ENCODE results near the gene GATC.

Gene GATC

DNA sequence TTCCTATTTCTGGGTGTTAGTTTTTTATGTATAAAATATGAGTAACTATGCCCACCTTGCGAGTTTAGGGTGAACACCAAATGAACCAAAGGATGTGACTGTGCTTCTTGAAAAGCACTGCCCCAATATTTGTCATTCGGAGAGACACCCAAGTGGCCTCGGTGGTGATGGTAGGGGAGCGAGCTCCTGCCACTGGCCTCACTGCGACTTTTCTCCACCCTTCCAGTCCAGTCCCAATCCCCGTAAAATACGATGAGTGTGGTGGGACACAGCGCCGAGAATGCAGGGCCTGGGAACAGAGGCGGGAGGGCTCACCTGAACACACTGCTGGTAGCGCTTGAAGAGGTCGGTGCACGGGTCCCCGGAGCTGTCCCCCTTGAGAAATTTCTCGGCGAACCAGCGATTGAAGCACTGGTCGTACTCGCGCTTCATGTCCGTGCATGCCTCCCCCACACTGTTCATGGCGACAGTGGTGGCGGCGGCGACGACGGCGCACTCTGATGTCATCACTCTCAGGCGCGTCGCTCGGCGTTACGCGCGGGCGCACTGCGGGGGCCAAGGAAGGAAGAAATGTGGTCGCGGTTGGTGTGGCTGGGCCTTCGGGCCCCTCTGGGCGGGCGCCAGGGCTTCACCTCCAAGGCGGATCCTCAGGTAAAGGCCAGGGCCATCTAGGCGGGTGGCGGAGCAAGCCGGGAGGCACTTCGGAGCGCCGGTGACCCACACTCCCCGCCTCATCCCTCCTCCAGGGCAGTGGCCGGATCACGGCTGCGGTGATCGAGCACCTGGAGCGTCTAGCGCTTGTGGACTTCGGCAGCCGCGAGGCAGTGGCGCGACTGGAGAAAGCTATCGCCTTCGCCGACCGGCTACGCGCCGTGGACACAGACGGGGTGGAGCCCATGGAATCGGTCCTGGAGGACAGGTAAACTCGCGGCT is at the start of gene GATC, which contains the start of gene TRIAP1:
Gene GATC (plus strand): TSS at position 534 of the 933 bp plus-strand sequence. CDS start 37 bp downstream, at position 571.
Gene TRIAP1 (minus strand): TSS at position 474 of the 933 bp plus-strand sequence. CDS start 12 bp downstream, at position 462.
- DNase-seq (ENCODE audit: low read depth, low spot score): peak; percentile 95

- peak; percentile 94 for DNase-seq (ENCODE audit: low read depth, low spot score)
Measured at GRCh38 chr12:120397824-120398540, 48.3 kb upstream of the GATC start.

DNA sequence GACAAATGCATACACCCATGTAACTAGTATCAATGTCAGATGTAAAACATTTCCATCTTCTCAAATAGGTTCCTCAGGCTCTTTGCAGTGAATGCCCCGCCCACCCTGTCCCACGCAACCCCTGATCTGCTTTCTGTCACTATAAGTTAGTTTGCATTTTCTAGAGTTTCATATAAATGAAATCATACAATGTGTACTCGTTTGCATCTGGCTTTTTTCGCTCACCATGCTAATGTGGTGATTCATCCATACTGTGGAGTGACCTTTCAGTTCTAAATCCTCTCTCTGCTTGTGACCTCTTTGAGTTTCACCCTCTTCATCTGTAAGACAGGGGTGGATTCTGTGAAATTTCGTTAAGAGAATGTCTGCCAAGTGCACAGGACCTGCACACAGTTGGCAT is 46.7 kb upstream of the GATC start:
- peak; percentile 44 for DNase-seq (ENCODE audit: low read depth, low spot score)

DNA sequence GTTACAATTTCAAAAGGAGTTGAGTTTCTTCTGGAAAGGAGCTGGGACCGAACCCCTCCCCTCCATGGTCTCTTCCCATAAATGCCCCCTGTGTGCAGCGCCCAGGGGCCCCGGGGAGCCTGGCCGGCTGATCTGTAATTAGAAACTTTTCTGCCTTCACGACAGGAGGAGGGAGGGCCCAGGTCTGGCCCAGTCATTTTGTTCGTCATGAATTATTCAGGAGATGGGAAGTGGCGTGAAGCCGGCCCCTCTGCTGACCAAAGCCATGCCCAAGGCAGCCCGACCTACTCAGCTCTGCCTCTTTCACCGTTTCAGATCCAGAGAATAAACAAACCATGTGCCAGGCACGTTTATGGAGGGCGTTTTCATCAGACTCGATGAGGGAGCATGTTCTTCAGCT is 44.0 kb upstream of the GATC start:
- peak; percentile 83 for DNase-seq (ENCODE audit: low read depth, low spot score)

DNA sequence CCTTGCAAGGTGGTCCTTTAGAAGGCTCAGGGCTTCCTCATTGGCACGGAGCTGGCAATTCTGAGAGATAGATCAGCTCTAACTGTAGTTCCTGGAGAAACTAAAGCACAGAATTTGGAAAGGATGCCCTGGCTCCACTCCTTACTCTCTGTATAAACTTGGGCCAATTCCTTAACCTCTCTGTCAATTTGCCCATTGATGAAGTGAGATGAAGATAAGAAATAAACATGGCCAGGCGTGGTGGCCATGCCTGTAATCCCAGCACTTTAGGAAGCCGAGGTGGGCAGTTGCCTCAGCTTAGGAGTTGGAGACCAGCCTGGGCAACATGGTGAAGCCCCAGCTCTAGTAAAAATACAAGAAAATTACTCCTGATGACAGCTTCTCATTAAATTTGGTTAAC is 42.4 kb upstream of the GATC start:
- no peak for DNase-seq (ENCODE audit: low read depth, low spot score)

DNA sequence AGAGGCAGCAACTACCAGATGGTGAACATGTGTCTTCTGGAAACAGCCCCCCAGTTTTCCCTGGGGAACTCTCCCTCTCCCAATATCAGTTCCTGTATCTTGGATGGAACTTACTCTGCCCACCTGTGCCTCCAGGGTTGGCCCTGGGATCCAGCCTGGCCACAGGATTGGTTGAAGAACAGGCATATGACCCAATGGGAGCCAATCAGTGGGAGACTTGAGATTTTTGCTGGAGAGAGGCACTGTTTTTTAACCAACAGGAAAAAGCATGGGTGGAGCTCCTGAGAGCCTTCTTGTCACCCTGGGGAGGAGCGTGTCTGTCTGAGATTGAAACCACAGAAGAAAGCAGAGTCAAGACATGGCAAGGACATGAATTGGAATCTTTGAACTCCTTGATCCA is 42.0 kb upstream of the GATC start:
- DNase-seq (ENCODE audit: low read depth, low spot score): no peak

GRCh38 chr12:120406069-120406468 is 40.2 kb upstream of the GATC start:
- DNase-seq (ENCODE audit: low read depth, low spot score): no peak

GRCh38 chr12:120406553-120406952 is 39.7 kb upstream of the GATC start:
- no peak for DNase-seq (ENCODE audit: low read depth, low spot score)

DNA sequence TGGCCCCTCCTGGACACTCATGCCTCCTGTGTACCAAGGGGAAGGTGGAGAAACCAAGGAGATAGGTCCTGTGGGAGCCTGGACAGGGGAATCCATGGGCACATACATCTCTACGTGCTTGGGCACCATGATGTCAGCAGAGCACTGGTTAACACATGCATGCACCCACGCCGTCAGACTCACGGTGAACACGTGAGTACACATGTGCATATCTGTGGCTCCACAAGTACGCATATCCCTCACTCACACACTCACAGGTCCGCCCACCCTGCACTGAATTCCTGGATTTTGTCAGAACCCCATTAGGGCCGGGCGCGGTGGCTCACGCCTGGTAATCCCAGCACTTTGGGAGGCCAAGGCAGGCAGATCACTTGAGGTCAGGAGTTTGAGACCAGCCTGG is 37.5 kb upstream of the GATC start:
- no peak for DNase-seq (ENCODE audit: low read depth, low spot score)

- DNase-seq (ENCODE audit: low read depth, low spot score): no peak
Measured at GRCh38 chr12:120412421-120412820, 33.8 kb upstream of the GATC start.

GRCh38 chr12:120413901-120414695 is 32.1 kb upstream of the GATC start:
- peak; percentile 63 for DNase-seq (ENCODE audit: low read depth, low spot score)

GRCh38 chr12:120416490-120417216 is 29.6 kb upstream of the GATC start:
- no peak for DNase-seq (ENCODE audit: low read depth, low spot score)

GRCh38 chr12:120417917-120418580 is 28.2 kb upstream of the GATC start:
- no peak for DNase-seq (ENCODE audit: low read depth, low spot score)

- DNase-seq (ENCODE audit: low read depth, low spot score): no peak
Measured at GRCh38 chr12:120421701-120422100, 24.5 kb upstream of the GATC start.

DNA sequence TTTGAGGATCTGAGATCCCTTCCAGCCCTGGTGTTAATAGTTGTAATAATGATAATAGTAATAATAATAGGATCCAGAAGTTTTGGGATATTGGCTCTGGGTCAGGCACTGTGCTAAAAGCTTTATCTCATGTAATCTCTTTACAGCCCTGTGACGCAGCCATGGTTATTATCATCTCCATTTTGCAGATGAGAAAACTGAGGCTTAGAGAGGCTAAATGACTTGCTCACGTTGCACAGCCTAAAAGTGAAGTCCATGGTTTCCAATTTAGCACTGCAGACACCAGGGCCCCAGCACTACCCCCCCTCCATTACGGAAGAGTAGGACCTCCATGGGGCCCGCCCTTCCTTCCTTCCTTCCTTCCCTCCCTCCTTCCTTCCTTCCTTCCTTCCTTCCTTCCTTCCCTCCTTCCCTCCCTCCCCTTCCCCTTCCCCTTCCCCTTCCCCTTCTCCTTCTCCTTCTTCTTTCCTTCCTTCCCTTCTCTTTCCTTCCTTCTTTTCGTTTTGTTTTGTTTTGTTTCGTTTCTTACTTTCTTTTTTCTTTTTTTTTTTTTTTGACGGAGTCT is 23.3 kb upstream of the GATC start:
- no peak for DNase-seq (ENCODE audit: low read depth, low spot score)

DNA sequence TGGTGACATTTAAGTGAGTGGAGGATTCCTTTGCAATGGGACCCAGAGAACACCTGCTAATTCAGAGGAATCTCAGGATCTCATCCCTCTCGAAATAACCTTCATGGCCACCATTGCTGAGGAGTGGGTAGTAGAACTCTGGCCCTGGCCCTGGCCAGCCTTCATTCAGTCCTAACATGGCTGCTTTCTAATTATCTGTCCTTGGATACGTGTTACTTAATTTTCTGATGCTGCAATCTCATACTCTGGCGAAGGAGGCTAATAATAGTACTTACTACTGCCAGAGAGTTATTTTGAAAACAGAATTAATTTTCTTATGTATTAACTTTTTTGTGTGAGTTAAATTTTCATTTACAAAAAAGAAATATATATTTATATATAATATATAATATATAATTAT is 20.4 kb upstream of the GATC start:
- DNase-seq (ENCODE audit: low read depth, low spot score): no peak

GRCh38 chr12:120428597-120429229 is 17.5 kb upstream of the GATC start:
- DNase-seq (ENCODE audit: low read depth, low spot score): no peak

GRCh38 chr12:120429368-120429767 is 16.9 kb upstream of the GATC start:
- no peak for DNase-seq (ENCODE audit: low read depth, low spot score)

- DNase-seq (ENCODE audit: low read depth, low spot score): no peak
Measured at GRCh38 chr12:120432772-120433525, 13.3 kb upstream of the GATC start.
